Transverse colon (tissue), 4 donors: ENCODE data around the gene ACTN4.

Experiments used
- CTCF ChIP-seq, 5 experiments: fragments of 200-600 bp in 3 of 5; fragments of 450-650 bp in 2 of 5; sonication (generic) in 3 of 5; IDR thresholded peaks; 1 replicate in 2 of 5; 2 replicates in 3 of 5; pipeline ENCODE4 v1.5.1; 2016 to 2017; ENCODE audit warnings: antibody characterized with exemption in 5 of 5, inconsistent platforms in 3 of 5, mild to moderate bottlenecking in 2 of 5, moderate library complexity in 1 of 5
- EP300 ChIP-seq: sonication (generic); formaldehyde crosslinking; IDR thresholded peaks from one replicate; pipeline ENCODE4 v1.6.1; 2017; ENCODE audit warnings: antibody characterized with exemption, low read depth
- POLR2A ChIP-seq: fragments of 450-650 bp; IDR thresholded peaks from one replicate; pipeline ENCODE4 v1.6.1; 2016; ENCODE audit warnings: antibody characterized with exemption, mild to moderate bottlenecking, moderate library complexity
- POLR2AphosphoS5 ChIP-seq, 3 donors: sonication (generic); formaldehyde crosslinking; IDR thresholded peaks; one replicate each; pipeline ENCODE4 v1.6.1; 2016; ENCODE audit warnings: antibody characterized with exemption in 3 of 3

GRCh38 chr19:38713227-38713649 is 65.8 kb downstream of the ACTN4 start:
- TF ChIP-seq CTCF (IDR thresholded peaks at IDR 0.05) (no peak), POLR2AphosphoS5 (IDR thresholded peaks at IDR 0.05) (peak in 2 of 3 donors; percentile 42 to 44), POLR2A (no peak), EP300 (no peak)
